SU-DHL-6 (cell line): ENCODE results near the gene EIF2AK3.

Experiments used
- CTCF ChIP-seq: fragments of 200-600 bp; sonication (generic); IDR thresholded peaks from one replicate; pipeline ENCODE4 v1.5.1; 2017; ENCODE audit warnings: antibody characterized with exemption, mild to moderate bottlenecking, low read length, moderate library complexity; ENCODE audit not compliant: insufficient read depth, poor library complexity, severe bottlenecking
- EZH2phosphoT487 ChIP-seq: fragments of 200-600 bp; sonication (generic), shearing (Covaris generic); conservative IDR thresholded peaks from 2 replicates; pipeline ENCODE4 v1.6.1; 2018; ENCODE audit warnings: mild to moderate bottlenecking, antibody characterized with exemption, low read length, moderate library complexity, mixed read lengths

GRCh38 chr2:88627856-88628570, 749 bp upstream of the EIF2AK3 start:
- TF ChIP-seq CTCF (no peak), EZH2phosphoT487 (no peak)
